ENCODE data around the gene PAPLN. TPM values are rescaled to one million over a fixed set of nuclear protein-coding genes. Genes with fewer than 3 reads are reported as not detected.

PAPLN gene
- total RNA-seq, 1 experiment from 2014 or later = 9.6 TPM

DNA sequence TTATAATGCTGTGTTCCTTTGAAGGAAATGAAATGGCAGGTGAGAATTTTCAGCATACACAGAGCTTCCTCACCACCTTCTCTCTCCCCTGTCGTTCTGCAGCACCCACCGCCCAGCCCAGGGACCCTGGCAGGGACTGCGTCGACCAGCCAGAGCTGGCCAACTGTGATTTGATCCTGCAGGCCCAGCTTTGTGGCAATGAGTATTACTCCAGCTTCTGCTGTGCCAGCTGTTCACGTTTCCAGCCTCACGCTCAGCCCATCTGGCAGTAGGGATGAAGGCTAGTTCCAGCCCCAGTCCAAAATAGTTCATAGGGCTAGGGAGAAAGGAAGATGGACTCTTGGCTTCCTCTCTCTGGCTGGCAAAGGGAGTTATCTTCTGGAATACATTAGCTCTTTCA, 35.1 kb downstream of the PAPLN start (continued):
- TF ChIP-seq, protein P1, sequence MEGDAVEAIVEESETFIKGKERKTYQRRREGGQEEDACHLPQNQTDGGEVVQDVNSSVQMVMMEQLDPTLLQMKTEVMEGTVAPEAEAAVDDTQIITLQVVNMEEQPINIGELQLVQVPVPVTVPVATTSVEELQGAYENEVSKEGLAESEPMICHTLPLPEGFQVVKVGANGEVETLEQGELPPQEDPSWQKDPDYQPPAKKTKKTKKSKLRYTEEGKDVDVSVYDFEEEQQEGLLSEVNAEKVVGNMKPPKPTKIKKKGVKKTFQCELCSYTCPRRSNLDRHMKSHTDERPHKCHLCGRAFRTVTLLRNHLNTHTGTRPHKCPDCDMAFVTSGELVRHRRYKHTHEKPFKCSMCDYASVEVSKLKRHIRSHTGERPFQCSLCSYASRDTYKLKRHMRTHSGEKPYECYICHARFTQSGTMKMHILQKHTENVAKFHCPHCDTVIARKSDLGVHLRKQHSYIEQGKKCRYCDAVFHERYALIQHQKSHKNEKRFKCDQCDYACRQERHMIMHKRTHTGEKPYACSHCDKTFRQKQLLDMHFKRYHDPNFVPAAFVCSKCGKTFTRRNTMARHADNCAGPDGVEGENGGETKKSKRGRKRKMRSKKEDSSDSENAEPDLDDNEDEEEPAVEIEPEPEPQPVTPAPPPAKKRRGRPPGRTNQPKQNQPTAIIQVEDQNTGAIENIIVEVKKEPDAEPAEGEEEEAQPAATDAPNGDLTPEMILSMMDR (IDR thresholded peaks at IDR 0.05 in 2 of 3, conservative IDR thresholded peaks at IDR 0.05 in 1 of 3; ENCODE audit: borderline replicate concordance in 1 of 3, insufficient read depth in 1 of 3, low read depth in 2 of 3, low read length in 2 of 3) = no peak

GRCh38 chr14:73273799-73274198, 36.5 kb downstream of the PAPLN start:
- ChIA-PET CTCF (no interaction called here), RAD21 (ENCODE audit: low non-redundant PET in 1 of 2, low total read pairs in 2 of 2, uncharacterized antibody in 2 of 2, unreplicated experiment in 2 of 2) (no interaction called here), POLR2A (no interaction called here)
- intact Hi-C loops (cut with micrococcal nuclease) = no loop called here
- Histone ChIP-seq H3K4me2 (ENCODE audit: low read length) (no peak overlapping the region), H3K27me3 (ENCODE audit: insufficient read depth, low read length) (no peaks in the 10 kb centered on the region), H3K9me3 (ENCODE audit: control insufficient read depth in 1 of 2, insufficient read depth in 1 of 2, low read depth in 1 of 2, low read length in 2 of 2) (no peaks in the 10 kb centered on the region), H3K36me3 (ENCODE audit: control insufficient read depth in 1 of 2, insufficient read depth in 2 of 2, low read length in 2 of 2) (peaks cover 5 to 15% of the 10 kb centered on the region in 2 experiments; a peak in 3 of 4 replicates), H4K20me1 (ENCODE audit: insufficient read depth) (no peaks in the 10 kb centered on the region), H3K79me2 (ENCODE audit: insufficient read depth, low read length) (no peaks in the 10 kb centered on the region), H3K27ac (ENCODE audit: low read depth, low read length) (no peak overlapping the region), H3K9me2 (ENCODE audit: insufficient read depth) (no peaks in the 10 kb centered on the region), H2AFZ (ENCODE audit: low read depth, low read length, poor library complexity, severe bottlenecking) (no peak overlapping the region), H3K4me3 (replicated peaks in 1 of 2; ENCODE audit: low read depth in 1 of 2, low read length in 2 of 2) (no peak overlapping the region), H3K9ac (ENCODE audit: low read length) (no peak overlapping the region), H3K4me1 (ENCODE audit: control insufficient read depth in 1 of 2, insufficient read depth in 2 of 2, low read length in 2 of 2) (no peaks in the 10 kb centered on the region)
- BruUV-seq (replicated peaks) = no TSS peak
- ATAC-seq = no peak
- DNase-seq (ENCODE audit: low read depth, low spot score) = no peak
- TF ChIP-seq ATF3 (IDR thresholded peaks at IDR 0.05) (no peak), EGR1 (IDR thresholded peaks at IDR 0.05; ENCODE audit: low read depth) (no peak), POLR2A (IDR thresholded peaks at IDR 0.05; ENCODE audit: borderline replicate concordance, extremely low read depth, insufficient read depth, insufficient read length) (no peak), SIN3A (IDR thresholded peaks at IDR 0.05; ENCODE audit: low read depth) (no peak), ZFX (IDR thresholded peaks at IDR 0.05) (no peak), FOSL1 (IDR thresholded peaks at IDR 0.05; ENCODE audit: low read depth) (no peak), EZH2phosphoT487 (IDR thresholded peaks at IDR 0.05; ENCODE audit: borderline replicate concordance) (no peak), ELF1 (IDR thresholded peaks at IDR 0.05; ENCODE audit: borderline replicate concordance, low read depth) (no peak), ZNF274 (IDR thresholded peaks at IDR 0.05; ENCODE audit: low read depth, low read length) (no peak), CEBPB (IDR thresholded peaks at IDR 0.05; ENCODE audit: low read depth) (no peak), EZH2 (IDR thresholded peaks at IDR 0.05) (no peak), TCF7L2 (IDR thresholded peaks at IDR 0.05; ENCODE audit: borderline replicate concordance, extremely low read depth, insufficient read depth, insufficient read length) (no peak), JUND (IDR thresholded peaks at IDR 0.05) (no peak), ZBTB33 (IDR thresholded peaks at IDR 0.05; ENCODE audit: extremely low read depth, insufficient replicate concordance, low read length) (no peak), YY1 (IDR thresholded peaks at IDR 0.05; ENCODE audit: extremely low read depth, insufficient replicate concordance, low read depth, low read length) (no peak), RAD21 (IDR thresholded peaks at IDR 0.05; ENCODE audit: low read depth) (no peak), POLR2AphosphoS5 (IDR thresholded peaks at IDR 0.05; ENCODE audit: low read depth, low read length) (no peak)
- TF ChIP-seq, protein P2, sequence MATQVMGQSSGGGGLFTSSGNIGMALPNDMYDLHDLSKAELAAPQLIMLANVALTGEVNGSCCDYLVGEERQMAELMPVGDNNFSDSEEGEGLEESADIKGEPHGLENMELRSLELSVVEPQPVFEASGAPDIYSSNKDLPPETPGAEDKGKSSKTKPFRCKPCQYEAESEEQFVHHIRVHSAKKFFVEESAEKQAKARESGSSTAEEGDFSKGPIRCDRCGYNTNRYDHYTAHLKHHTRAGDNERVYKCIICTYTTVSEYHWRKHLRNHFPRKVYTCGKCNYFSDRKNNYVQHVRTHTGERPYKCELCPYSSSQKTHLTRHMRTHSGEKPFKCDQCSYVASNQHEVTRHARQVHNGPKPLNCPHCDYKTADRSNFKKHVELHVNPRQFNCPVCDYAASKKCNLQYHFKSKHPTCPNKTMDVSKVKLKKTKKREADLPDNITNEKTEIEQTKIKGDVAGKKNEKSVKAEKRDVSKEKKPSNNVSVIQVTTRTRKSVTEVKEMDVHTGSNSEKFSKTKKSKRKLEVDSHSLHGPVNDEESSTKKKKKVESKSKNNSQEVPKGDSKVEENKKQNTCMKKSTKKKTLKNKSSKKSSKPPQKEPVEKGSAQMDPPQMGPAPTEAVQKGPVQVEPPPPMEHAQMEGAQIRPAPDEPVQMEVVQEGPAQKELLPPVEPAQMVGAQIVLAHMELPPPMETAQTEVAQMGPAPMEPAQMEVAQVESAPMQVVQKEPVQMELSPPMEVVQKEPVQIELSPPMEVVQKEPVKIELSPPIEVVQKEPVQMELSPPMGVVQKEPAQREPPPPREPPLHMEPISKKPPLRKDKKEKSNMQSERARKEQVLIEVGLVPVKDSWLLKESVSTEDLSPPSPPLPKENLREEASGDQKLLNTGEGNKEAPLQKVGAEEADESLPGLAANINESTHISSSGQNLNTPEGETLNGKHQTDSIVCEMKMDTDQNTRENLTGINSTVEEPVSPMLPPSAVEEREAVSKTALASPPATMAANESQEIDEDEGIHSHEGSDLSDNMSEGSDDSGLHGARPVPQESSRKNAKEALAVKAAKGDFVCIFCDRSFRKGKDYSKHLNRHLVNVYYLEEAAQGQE (IDR thresholded peaks at IDR 0.05; ENCODE audit: low read depth) = no peak
- TF ChIP-seq, protein P3, sequence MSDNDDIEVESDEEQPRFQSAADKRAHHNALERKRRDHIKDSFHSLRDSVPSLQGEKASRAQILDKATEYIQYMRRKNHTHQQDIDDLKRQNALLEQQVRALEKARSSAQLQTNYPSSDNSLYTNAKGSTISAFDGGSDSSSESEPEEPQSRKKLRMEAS (IDR thresholded peaks at IDR 0.05) = no peak
